A549 (cell line): ENCODE results near the gene RNF123. TPM values are rescaled to one million over a fixed set of nuclear protein-coding genes. Genes with fewer than 3 reads are reported as not detected.

Source experiments
- ATAC-seq, 2 experiments: fragments of 200-7000 bp in 1 of 2; fragments of >200 bp in 1 of 2; cut with Nextera tagmentation in 1 of 2; cut with Tn5 transposase in 1 of 2; 3 replicates each; pipeline versions ENCODE4 v1.8.0 to v1.9.1; 2018 to 2020; ENCODE audit warnings: mild to moderate bottlenecking in 1 of 2, moderate library complexity in 1 of 2
- CTCF ChIA-PET: fragments of 300-600 bp; sonication (Branson Sonifier 250); formaldehyde crosslinking; extraction: SDS; loops from one replicate; lab custom pipeline; 2021; ENCODE audit warnings: antibody characterized with exemption, inconsistent platforms; lab: Yijun Ruan, JAX
- POLR2A ChIA-PET: fragments of 350-600 bp; formaldehyde crosslinking; extraction: SDS; loops from one replicate; lab custom pipeline; 2021; ENCODE audit warnings: antibody characterized with exemption, inconsistent platforms; lab: Yijun Ruan, JAX
- DNase-seq, 2 experiments: peaks; one replicate each; pipeline versions ENCODE4 v3.0.0 to v3.0.0-alpha.2; 2011 to 2016; ENCODE audit warnings: low read depth in 1 of 2, low spot score in 1 of 2
- FAIRE-seq: peaks from 2 replicates; lab custom pipeline; 2011; peaks lifted over from hg19 to GRCh38; lab: Jason Lieb, UNC
- H3K27ac ChIP-seq, 2 experiments: fragments of >200 bp; sonication (Bioruptor Twin); formaldehyde crosslinking; 3 replicates each; pipeline ENCODE4 v1.5.1; 2016 to 2017
- H3K4me1 ChIP-seq: fragments of >200 bp; sonication (Bioruptor Twin); formaldehyde crosslinking; 3 replicates; pipeline ENCODE4 v1.6.1; 2016
- H3K4me2 ChIP-seq: fragments of >200 bp; sonication (Bioruptor Twin); formaldehyde crosslinking; 3 replicates; pipeline ENCODE4 v1.6.1; 2016
- H3K4me3 ChIP-seq: fragments of >200 bp; sonication (Bioruptor Twin); formaldehyde crosslinking; 3 replicates; pipeline ENCODE4 v1.5.1; 2016
- H3K9me3 ChIP-seq: fragments of >200 bp; sonication (Bioruptor Twin); formaldehyde crosslinking; 3 replicates; pipeline ENCODE4 v1.6.1; 2016
- CBX2 ChIP-seq: fragments of 200-600 bp; sonication (generic); IDR thresholded peaks from 2 replicates; pipeline ENCODE4 v1.6.1; 2016; ENCODE audit warnings: low read depth, mild to moderate bottlenecking, borderline replicate concordance
- CHD4 ChIP-seq: fragments of 200-600 bp; sonication (generic); IDR thresholded peaks from 2 replicates; pipeline ENCODE4 v1.6.1; 2016; ENCODE audit warnings: antibody characterized with exemption, mild to moderate bottlenecking, borderline replicate concordance
- ESRRA ChIP-seq: fragments of 150-350 bp; IDR thresholded peaks from 2 replicates; pipeline ENCODE4 v1.6.1; 2014; ENCODE audit warnings: mild to moderate bottlenecking, low read length, borderline replicate concordance
- FOSB ChIP-seq: fragments of 250-450 bp; sonication (Bioruptor Pico); IDR thresholded peaks from 2 replicates; pipeline ENCODE4 v1.5.0; 2020; ENCODE audit warnings: mild to moderate bottlenecking, moderate library complexity
- FOSL2 ChIP-seq, 2 experiments: fragments of 450-650 bp in 1 of 2; fragments of >200 bp in 1 of 2; sonication (Bioruptor Twin) in 1 of 2; formaldehyde crosslinking; IDR thresholded peaks; 2 replicates each; pipeline versions ENCODE4 v1.5.0 to v1.6.1; 2016 to 2020; ENCODE audit warnings: mild to moderate bottlenecking in 1 of 2, moderate library complexity in 1 of 2
- FOXS1 ChIP-seq: fragments of 250-450 bp; sonication (Bioruptor Pico); IDR thresholded peaks from 2 replicates; pipeline ENCODE4 v1.5.0; 2020; ENCODE audit warnings: mild to moderate bottlenecking, moderate library complexity
- HOXB13 ChIP-seq: fragments of 250-450 bp; sonication (Bioruptor Pico); IDR thresholded peaks from 2 replicates; pipeline ENCODE4 v1.5.0; 2020; ENCODE audit warnings: low read depth, mild to moderate bottlenecking, moderate library complexity
- JUN ChIP-seq, 2 experiments: fragments of >200 bp; sonication (Bioruptor Twin); formaldehyde crosslinking; IDR thresholded peaks; 2 replicates in 1 of 2; 3 replicates in 1 of 2; pipeline ENCODE4 v1.6.1; 2016 to 2017
- MAFK ChIP-seq: fragments of 450-650 bp; IDR thresholded peaks from 2 replicates; pipeline ENCODE4 v1.6.1; 2014; ENCODE audit not compliant: partially characterized antibody
- MAZ ChIP-seq: fragments of 150-350 bp; IDR thresholded peaks from 2 replicates; pipeline ENCODE4 v1.6.1; 2014; ENCODE audit warnings: antibody characterized with exemption, low read depth, low read length, borderline replicate concordance
- MYC ChIP-seq: IDR thresholded peaks from 2 replicates; pipeline ENCODE4 v1.6.1; 2012; ENCODE audit warnings: mild to moderate bottlenecking, inconsistent platforms, low read length, improper control_type of control experiment, borderline replicate concordance
- NFE2L2 ChIP-seq: fragments of 150-350 bp; conservative IDR thresholded peaks from 2 replicates; pipeline ENCODE4 v1.6.1; 2014; ENCODE audit warnings: low read length
- NPAS2 ChIP-seq: fragments of 250-450 bp; sonication (Bioruptor Pico); IDR thresholded peaks from 2 replicates; pipeline ENCODE4 v1.8.0; 2022; ENCODE audit warnings: mild to moderate bottlenecking, moderate library complexity, borderline replicate concordance
- NR3C1 ChIP-seq: fragments of >200 bp; sonication (Bioruptor Twin); formaldehyde crosslinking; IDR thresholded peaks from 3 replicates; pipeline ENCODE4 v1.6.1; 2017
- PHF8 ChIP-seq: fragments of 200-600 bp; sonication (generic); IDR thresholded peaks from 2 replicates; pipeline ENCODE4 v1.6.1; 2016; ENCODE audit warnings: low read depth, mild to moderate bottlenecking, antibody characterized with exemption, moderate library complexity, borderline replicate concordance
- RFX5 ChIP-seq: fragments of 450-650 bp; IDR thresholded peaks from 2 replicates; pipeline ENCODE4 v1.7.1; 2014; ENCODE audit warnings: antibody characterized with exemption, mild to moderate bottlenecking, moderate library complexity
- TFCP2L1 ChIP-seq: fragments of 250-450 bp; sonication (Bioruptor Pico); IDR thresholded peaks from 2 replicates; pipeline ENCODE4 v1.5.0; 2021; ENCODE audit warnings: mild to moderate bottlenecking
- TP53 ChIP-seq: fragments of 250-450 bp; sonication (Bioruptor Pico); IDR thresholded peaks from 2 replicates; pipeline ENCODE4 v1.5.0; 2021; ENCODE audit warnings: mild to moderate bottlenecking, moderate library complexity
- ZC3H11A ChIP-seq: fragments of 450-650 bp; IDR thresholded peaks from 2 replicates; pipeline ENCODE4 v1.6.1; 2014; ENCODE audit warnings: antibody characterized with exemption, mild to moderate bottlenecking
- ZSCAN20 ChIP-seq: fragments of 250-450 bp; sonication (Bioruptor Pico); IDR thresholded peaks from 2 replicates; pipeline ENCODE4 v1.8.0; 2022; ENCODE audit warnings: mild to moderate bottlenecking, moderate library complexity
- WGBS: methylation state at CpG from one replicate; pipeline ENCODE4 v1.1.6; 2017; ENCODE audit errors: missing lambda C conversion rate; 5-methylcytosine and 5-hydroxymethylcytosine counted together
- polyA plus RNA-seq, 4 experiments: library from polyadenylated mRNA; depleted of rRNA in 3 of 4; stranded (reverse); fragments of >200 nt; fragmentation: RNase III in 1 of 4; extraction: RNeasy Plus Mini Kit Qiagen cat#74134 plus additional on column Dnase treatment in 1 of 4; gene quantifications; 2 replicates in 3 of 4; 3 replicates in 1 of 4; pipeline ENCODE4 v1.2.3, GENCODE V29; 2011 to 2017
- TF ChIP-seq, protein P1 (sequence below): IDR thresholded peaks from 2 replicates; pipeline ENCODE4 v1.6.1; 2012
- TF ChIP-seq, protein P2 (sequence below): IDR thresholded peaks from 2 replicates; pipeline ENCODE4 v1.6.1; 2012; ENCODE audit warnings: low read depth, borderline replicate concordance
- TF ChIP-seq, protein P3 (sequence below): fragments of 200-600 bp; sonication (generic); IDR thresholded peaks from 2 replicates; pipeline ENCODE4 v1.6.1; 2016; ENCODE audit warnings: antibody characterized with exemption, mild to moderate bottlenecking, moderate library complexity
- TF ChIP-seq, protein P4 (sequence below): fragments of 250-450 bp; sonication (Bioruptor Pico); IDR thresholded peaks from 2 replicates; pipeline ENCODE4 v1.5.0; 2020; ENCODE audit warnings: low read depth, mild to moderate bottlenecking, moderate library complexity
- TF ChIP-seq, protein P5 (sequence below): fragments of >200 bp; sonication (Bioruptor Twin); formaldehyde crosslinking; IDR thresholded peaks from 3 replicates; pipeline ENCODE4 v1.6.1; 2016
- TF ChIP-seq, protein P6 (sequence below): fragments of >200 bp; sonication (Bioruptor Twin); formaldehyde crosslinking; IDR thresholded peaks from 2 replicates; pipeline ENCODE4 v1.6.1; 2016

The RNF123 gene
- polyA plus RNA-seq, 2 of the 4 experiments (the other 2 are of a cell fraction) = 14.4 to 16.0 TPM

DNA sequence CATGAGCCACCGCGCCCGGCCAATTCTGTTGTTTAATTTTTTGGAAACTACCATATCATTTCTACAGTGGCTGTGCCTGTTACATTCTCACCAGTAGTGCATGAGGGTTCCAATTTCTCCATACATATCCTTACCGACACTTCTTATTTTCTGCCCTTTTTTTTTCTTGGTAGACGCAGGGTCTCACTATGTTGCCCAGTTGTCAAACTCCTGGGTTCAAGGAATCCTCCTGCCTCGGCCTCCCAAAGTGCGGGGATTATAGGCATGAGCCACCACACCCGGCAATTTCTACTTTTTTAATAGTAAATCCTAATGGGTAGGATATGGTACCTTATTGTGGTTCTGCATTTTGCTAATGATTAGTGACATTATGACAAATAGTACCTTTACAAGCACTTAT lies 20.5 kb downstream of the RNF123 start:
- DNase-seq (no peak), FAIRE-seq (no peak), ATAC-seq (no peak)
- Histone ChIP-seq H3K27ac (no peak overlapping the region), H3K4me2 (no peak overlapping the region), H3K4me3 (no peak overlapping the region), H3K4me1 (no peaks in the 10 kb centered on the region), H3K9me3 (no peaks in the 10 kb centered on the region)
- ChIA-PET POLR2A (no interaction called here), CTCF (no interaction called here)
- TF ChIP-seq HOXB13 (no peak), MAFK (no peak), TP53 (CRISPR knock-in tag) (no peak), CHD4 (no peak), FOSB (no peak), JUN (IDR thresholded peaks at IDR 0.05) (no peak), PHF8 (no peak), CBX2 (no peak), RFX5 (no peak), MYC (no peak), ZC3H11A (no peak), ZSCAN20 (CRISPR knock-in tag) (no peak), NFE2L2 (no peak), MAZ (no peak), FOSL2 (IDR thresholded peaks at IDR 0.05) (no peak), FOSL2 (CRISPR knock-in tag; IDR thresholded peaks at IDR 0.05) (no peak)
- TF ChIP-seq, protein P1, sequence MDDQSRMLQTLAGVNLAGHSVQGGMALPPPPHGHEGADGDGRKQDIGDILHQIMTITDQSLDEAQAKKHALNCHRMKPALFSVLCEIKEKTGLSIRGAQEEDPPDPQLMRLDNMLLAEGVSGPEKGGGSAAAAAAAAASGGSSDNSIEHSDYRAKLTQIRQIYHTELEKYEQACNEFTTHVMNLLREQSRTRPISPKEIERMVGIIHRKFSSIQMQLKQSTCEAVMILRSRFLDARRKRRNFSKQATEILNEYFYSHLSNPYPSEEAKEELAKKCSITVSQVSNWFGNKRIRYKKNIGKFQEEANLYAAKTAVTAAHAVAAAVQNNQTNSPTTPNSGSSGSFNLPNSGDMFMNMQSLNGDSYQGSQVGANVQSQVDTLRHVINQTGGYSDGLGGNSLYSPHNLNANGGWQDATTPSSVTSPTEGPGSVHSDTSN = no peak
- TF ChIP-seq, protein P2, sequence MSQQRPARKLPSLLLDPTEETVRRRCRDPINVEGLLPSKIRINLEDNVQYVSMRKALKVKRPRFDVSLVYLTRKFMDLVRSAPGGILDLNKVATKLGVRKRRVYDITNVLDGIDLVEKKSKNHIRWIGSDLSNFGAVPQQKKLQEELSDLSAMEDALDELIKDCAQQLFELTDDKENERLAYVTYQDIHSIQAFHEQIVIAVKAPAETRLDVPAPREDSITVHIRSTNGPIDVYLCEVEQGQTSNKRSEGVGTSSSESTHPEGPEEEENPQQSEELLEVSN = no peak
- TF ChIP-seq, protein P3, sequence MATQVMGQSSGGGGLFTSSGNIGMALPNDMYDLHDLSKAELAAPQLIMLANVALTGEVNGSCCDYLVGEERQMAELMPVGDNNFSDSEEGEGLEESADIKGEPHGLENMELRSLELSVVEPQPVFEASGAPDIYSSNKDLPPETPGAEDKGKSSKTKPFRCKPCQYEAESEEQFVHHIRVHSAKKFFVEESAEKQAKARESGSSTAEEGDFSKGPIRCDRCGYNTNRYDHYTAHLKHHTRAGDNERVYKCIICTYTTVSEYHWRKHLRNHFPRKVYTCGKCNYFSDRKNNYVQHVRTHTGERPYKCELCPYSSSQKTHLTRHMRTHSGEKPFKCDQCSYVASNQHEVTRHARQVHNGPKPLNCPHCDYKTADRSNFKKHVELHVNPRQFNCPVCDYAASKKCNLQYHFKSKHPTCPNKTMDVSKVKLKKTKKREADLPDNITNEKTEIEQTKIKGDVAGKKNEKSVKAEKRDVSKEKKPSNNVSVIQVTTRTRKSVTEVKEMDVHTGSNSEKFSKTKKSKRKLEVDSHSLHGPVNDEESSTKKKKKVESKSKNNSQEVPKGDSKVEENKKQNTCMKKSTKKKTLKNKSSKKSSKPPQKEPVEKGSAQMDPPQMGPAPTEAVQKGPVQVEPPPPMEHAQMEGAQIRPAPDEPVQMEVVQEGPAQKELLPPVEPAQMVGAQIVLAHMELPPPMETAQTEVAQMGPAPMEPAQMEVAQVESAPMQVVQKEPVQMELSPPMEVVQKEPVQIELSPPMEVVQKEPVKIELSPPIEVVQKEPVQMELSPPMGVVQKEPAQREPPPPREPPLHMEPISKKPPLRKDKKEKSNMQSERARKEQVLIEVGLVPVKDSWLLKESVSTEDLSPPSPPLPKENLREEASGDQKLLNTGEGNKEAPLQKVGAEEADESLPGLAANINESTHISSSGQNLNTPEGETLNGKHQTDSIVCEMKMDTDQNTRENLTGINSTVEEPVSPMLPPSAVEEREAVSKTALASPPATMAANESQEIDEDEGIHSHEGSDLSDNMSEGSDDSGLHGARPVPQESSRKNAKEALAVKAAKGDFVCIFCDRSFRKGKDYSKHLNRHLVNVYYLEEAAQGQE = no peak
- TF ChIP-seq, protein P4, sequence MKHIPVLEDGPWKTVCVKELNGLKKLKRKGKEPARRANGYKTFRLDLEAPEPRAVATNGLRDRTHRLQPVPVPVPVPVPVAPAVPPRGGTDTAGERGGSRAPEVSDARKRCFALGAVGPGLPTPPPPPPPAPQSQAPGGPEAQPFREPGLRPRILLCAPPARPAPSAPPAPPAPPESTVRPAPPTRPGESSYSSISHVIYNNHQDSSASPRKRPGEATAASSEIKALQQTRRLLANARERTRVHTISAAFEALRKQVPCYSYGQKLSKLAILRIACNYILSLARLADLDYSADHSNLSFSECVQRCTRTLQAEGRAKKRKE (CRISPR knock-in tag) = no peak
- TF ChIP-seq, protein P5, sequence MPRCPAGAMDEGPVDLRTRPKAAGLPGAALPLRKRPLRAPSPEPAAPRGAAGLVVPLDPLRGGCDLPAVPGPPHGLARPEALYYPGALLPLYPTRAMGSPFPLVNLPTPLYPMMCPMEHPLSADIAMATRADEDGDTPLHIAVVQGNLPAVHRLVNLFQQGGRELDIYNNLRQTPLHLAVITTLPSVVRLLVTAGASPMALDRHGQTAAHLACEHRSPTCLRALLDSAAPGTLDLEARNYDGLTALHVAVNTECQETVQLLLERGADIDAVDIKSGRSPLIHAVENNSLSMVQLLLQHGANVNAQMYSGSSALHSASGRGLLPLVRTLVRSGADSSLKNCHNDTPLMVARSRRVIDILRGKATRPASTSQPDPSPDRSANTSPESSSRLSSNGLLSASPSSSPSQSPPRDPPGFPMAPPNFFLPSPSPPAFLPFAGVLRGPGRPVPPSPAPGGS = no peak
- 91% methylated on average over 8 of the region's 8 CpGs for WGBS

DNA sequence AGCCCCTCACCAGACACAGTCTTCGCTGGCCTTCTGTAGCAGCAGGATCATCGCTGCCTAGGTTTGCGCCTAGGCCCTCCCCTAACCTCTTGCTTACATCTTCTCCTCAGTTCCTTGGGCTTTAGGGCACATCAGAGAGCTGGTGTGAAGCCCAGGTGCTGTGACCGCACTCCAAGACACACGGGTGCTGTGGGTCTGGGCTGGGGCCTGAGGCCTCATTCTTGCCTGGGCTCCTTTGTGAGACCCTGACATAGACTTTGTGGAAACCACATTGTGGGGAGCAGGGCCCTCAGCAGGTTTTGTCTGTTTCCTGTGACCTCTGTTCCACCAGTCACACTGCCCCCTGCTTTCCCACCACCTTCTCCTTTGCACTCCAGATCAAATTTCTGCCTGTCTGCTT lies 22.1 kb downstream of the RNF123 start:
- FAIRE-seq (no peak), ATAC-seq (no peak)
- H3K4me3 ChIP-seq = no peak overlapping the region
- POLR2A ChIA-PET = no interaction called here
- TF ChIP-seq TFCP2L1 (CRISPR knock-in tag) = no peak
- TF ChIP-seq, protein P6, sequence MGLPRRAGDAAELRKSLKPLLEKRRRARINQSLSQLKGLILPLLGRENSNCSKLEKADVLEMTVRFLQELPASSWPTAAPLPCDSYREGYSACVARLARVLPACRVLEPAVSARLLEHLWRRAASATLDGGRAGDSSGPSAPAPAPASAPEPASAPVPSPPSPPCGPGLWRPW = no peak
- TF ChIP-seq FOXS1 = no peak
- no peak for TF ChIP-seq NR3C1
- TF ChIP-seq NPAS2 (CRISPR knock-in tag) = no peak
- TF ChIP-seq ESRRA = no peak
- TF ChIP-seq, all 56 proteins: peak for 0
- Histone ChIP-seq H3K9me3 (no peaks in the 10 kb centered on the region), H3K4me2 (no peak overlapping the region), H3K27ac (no peak overlapping the region), H3K4me1 (no peaks in the 10 kb centered on the region)
- no peak for DNase-seq
- CTCF ChIA-PET = interaction anchor here (0.8 to 2.5 kb wide), 4 partner anchors 8 to 172 kb away, joined by 3 to 12 read pairs (median 7); partner anchors contain the start of gene GMPPB
- 95% methylated on average over 5 of the region's 5 CpGs for WGBS
